HG02943 (cell line): ENCODE measurements around the gene GPC6.

ENCODE experiments used
- ATAC-seq: cut with Tn5 transposase; IDR thresholded peaks from one replicate; pipeline ENCODE4 v1.9.1; 2021; ENCODE audit warnings: mild to moderate bottlenecking, low read depth, moderate library complexity; ENCODE audit not compliant: unreplicated experiment

Gene GPC6

DNA sequence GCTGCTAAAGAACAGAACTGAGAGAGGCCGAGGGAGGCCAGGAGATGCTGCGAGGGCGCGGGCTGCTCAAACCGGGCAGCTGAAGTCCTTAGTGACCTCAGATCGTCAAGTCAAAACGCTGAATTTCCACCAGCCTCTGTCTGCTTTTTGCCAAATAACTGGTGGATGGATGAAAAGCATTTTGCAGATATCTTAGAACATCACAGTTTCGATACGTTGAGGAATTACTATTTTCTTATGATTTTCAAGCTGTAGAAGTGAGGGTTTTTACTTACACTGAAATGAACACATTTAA lies 2.0 kb downstream of the GPC6 start:
- ATAC-seq, result no peak

DNA sequence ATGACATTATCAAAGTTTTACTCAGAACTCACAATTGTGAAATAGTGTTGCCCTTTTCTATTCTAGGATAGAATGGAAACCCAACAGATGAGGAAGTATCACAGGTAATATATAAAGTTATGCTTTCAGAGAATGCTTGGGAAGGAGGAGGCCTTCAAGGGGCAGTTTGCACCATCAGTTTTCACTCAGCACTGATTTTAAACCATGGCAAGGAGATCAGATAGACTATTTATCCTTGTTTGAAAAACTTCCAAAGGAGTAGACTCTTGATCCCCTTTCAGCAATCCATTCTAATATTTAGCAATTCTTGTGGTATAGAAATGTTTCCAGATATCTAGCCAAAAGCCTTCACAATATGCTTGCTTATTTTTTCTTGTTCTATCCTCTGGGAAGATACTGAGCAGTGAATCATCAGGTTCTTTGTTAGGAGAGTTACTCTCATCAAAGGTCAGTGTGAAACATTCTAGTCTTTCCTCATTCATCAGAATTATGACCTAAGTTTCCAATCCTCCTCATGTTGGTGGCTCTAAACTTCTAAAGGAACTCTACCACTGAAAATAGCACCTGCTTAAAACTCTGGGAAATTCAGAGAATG lies 3.8 kb downstream of the GPC6 start:
- no peak for ATAC-seq

DNA sequence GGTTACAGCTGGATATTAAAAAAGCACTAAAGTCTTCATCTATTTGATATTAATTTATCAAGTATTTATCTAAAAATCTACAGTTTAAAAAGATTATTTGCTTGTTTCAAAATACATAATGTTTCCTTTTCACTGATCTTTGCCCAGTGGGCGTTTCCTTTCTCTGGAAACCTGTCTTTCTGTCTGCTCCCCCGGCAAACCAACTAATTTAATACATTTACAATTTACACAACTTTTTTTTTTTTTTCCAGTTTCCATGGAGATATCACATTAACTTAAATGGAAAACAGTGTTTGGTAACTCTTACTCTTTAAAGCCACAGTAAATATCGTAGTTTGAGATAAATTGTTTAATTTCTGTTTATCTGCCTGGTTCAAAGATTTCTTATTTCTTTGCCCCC lies 5.3 kb downstream of the GPC6 start:
- no peak for ATAC-seq

DNA sequence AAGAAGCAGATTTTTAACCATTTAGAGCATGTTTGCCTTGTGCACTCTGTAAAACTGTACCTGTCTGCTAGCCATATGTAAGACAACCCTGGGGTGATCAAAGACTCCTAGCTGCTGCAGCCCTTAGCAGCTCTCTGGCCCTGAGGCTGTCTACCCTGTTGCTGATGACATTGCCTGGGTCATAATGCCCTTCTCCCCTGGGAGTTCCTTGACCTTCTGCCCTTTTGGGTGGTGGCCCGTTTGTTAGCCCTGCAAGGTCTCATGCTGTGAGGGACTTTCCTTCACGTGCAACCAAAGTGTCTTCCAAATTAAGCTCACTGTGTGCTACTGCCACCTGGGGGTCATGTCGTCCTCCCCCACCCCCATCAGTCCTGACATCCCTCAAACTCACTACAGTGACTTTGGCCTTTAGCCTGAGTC lies 7.4 kb downstream of the GPC6 start:
- no peak for ATAC-seq

DNA sequence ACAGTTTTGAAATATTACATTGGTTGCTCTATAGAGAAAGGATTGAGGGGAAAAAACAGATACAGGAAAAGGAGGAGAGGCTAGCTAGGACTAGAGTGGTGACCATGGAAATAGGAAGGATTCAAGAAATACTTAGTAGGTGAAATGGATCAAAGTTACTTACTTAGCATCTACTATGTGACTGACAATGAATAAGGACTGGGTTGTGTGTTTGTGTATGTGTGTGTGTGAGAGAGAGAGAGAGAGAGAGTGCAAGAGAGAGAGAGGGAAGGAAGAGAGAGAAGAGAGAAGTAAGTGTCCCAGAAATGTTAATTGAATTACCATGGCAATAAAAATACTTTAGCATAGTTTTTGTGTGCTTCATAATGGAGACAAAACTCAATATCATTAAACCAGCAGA lies 7.9 kb downstream of the GPC6 start:
- no peak for ATAC-seq

DNA sequence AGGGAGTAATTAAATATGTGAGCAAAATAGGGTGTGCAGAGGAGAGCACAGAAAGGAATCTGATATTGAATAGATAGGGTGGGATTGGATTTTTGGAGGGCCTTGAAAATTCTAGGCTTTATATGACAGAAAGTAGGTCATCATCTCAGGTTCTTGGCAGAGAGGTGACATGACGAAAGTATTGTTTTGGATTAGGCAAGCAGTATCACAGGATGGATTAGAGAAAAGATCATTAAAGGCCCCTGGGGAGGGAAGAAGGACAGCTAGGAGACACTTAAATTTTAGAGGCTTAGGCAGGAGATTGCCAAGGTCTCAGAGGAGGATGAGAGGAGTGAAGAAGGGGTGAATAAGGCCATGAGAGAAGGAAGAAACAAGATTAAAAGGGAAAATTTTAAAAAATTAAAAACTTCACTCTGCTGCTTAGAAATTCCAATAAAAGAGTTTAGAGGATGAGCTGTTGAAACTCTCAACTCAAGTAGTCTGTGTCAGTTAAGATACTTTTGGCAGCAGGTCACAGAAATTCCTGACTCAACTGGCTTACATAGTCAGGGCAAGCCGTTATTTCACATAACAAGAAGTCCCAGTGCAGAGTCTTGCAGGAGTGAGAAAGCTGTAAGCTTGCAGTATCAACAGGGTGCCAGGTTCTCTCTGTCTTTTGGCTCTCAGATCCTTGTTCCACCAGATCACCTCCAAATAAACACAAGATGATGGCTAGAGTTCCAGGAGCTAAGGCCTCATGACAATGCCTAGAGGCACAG lies 8.8 kb downstream of the GPC6 start:
- no peak for ATAC-seq

DNA sequence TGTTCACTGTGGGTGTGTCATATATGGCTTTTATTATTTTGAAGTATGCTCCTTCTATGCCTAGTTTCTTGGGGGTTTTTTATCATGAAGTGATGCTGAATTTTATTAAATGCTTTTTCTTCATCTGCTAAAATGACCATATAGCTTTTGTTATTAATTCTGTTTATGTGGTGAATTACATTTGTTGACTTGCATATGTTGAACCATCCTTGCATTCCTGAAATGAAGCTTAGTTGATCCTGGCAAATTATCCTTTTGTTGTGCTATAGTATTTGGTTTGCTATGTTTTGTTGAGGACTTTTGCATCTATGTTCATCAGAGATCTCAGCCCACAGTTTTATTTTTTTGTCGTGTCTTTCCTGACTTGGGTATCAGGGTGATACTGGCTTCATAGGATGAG lies 12.1 kb downstream of the GPC6 start:
- ATAC-seq, result no peak

DNA sequence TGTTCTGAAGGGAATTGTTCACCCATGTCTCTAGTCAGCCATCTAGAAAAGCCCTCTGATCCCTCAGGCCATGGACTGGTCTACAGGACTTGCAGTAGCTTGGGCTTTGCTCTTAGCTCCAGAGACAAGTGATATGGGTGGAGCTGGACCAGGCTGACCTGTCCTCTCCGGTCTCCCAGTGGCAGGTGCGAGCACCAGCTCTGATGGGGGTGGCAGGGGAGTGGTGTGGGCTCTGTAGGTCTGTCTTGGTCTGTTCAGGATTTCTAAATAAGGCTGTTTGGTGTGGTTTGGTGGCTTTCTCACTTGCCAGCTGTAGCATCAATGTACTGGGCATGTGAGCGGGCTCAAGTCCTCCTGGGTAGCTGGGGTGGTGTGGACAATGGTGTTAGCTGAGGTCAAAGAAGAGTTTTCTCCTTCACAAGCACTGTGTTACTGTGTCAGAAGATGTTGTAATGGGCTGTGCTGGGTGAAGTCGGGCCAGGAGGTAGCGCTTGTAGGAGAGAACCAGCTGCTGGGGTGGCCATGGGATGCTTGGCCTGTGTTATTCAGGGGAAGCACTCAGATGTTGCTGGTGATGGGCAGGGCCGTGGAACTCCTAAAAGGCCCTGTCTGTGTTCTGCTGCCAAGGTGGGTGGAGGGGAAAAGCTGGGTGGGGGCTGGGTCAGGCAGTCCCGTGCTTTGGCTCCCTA lies 16.9 kb downstream of the GPC6 start:
- no peak for ATAC-seq

DNA sequence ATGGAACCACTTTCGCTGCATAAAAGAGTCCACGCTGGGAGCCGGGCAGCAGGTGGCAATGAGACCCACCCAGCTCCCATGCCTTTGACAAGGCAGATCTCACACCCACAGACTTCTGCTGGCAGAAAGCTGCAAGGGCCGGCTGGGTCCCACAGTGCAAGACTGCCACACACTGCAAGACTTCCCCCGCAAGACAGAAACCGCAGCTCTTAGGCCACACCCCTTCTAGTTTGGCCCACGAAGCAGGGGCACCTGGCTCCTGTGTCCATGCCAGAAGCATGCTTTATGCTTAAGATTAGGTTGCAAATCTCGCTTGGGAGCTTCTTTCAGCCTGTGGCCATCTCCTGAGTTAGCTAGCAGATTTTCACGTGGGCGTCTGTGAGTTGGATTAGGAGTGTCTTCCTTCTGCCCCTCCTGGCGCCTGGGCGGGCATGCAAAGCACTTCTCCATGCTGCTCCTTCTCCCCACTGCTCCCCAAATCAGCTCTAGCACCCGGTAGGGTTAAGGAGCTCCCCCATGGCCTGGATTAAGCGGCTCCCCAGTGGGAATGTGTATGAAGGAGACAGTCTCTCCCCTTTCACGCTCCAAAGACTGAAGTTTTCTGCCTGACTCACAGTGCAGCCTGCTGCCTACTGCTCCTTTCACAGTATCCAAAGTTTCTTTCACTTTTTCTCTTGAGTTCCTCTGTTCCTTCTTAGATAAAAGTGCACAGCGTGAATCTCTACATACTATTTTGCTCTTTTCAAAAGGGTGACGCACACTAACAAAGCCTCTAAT lies 17.7 kb downstream of the GPC6 start:
- no peak for ATAC-seq

DNA sequence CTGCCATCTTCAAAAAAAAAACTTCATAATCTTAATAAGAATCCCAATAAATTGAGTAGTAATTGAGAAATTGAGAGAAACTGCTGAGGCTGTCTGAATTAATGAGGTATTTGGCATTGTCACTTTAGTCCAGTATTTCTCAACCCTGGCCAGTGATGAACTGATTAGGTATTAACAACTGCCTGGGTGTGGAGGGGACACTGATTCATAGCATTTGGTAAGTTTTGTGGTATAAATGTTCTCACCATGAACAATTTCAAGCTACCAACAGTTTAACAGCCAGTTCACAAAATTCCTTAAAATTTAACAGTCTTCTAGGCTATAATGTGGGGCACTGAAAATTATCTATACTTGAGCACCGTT lies 18.3 kb downstream of the GPC6 start:
- no peak for ATAC-seq

DNA sequence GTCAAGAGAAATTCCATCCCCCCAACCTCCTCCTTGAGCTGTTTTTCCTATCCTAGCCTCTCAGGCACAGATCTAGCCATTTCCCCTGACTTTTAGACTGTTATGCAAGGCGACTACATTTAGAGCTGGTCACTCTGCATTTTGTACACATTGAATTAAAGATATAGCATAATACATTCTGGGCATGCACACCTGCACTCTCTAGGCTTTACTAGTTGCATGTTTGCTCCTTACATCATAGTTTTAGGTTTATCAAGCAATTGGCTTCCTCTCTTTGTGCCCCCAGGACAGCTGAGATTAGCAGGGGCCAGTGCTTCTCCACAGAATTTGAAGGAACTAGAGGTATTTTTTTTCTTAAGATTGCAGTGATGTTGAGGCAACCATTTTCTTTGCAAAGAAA lies 19.5 kb downstream of the GPC6 start:
- no peak for ATAC-seq

DNA sequence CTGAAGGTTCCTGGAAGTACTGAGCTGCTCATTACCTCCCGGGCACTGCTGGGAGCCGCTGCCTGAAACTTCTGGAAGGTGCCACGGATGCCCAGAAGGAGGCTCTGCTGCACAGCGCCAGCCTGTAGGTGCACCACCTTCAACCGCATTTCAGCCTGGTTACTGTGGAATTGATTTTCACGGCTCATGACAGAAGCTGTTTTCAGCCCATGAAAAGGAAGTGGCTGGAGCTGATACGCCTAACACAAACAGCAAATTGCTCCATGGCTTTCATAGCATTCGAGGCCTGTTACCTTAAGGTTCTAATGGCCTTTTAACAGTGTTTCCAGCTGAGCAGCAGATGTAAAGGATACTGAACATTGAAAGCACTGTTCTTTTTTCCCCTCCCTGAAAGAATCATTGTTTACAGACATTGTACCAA lies 22.0 kb downstream of the GPC6 start:
- no peak for ATAC-seq

DNA sequence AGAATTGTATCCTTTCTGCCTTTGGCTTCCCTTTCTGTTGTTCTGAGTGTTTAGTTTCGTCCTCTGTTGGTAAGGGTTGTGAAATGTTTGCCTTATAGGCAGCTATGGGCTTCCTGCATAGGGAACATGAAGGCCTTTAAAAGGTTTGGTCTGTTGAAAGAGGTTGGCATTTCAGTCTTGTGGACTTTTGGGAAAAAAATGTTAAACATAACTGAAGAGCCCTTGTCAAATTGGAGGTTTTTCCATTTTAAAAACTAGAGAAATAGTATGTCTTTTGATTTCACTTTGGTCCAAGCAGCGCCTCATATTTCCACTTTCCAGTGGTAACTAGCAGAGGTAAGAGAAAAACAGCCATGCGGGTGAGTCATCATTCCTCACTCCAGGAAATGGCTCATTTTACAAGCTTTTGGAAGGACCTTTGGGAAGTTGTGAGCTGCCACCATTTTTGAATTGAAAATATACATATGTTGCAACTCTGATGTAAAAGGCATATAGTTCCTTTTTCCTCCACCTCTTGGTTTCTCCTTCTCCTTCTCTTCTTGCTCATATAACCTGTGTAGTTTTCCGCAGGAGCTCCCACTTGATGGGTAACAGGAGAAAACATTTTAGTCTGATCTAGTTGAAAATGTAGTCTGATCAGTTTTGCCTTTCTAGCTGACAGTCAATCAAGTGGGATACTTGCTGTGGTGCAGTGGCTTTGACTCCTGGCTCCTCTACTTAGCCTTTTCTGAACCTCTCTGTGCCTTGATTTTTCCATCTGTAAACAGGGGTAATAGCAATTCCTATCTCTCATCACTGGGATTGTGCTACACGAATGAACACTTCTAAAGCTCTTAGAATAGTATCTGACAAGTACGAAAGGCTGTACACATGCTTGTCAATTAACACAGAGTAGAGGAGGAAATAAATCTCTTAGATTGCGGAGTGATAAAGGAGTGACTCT lies 23.0 kb downstream of the GPC6 start:
- ATAC-seq, result no peak

DNA sequence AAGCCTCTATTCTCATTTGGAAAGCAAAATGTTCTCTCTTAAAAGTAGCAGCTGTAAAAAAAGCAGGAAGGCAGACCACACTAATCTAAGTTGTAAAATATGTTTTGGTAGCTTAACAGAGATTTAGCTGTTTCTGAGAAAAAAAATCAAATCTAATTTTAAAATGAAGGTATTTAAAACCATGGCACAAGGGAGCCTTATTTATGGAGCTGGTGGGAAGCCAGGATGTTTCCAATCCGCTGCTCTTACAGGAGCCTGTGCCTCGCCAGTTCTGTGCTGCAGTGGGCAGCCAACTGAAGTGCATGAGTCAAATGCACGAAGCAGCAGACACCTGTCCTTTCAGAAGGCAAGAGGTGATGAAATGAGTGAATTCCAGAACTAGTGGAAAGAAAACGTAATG lies 28.2 kb downstream of the GPC6 start:
- no peak for ATAC-seq

DNA sequence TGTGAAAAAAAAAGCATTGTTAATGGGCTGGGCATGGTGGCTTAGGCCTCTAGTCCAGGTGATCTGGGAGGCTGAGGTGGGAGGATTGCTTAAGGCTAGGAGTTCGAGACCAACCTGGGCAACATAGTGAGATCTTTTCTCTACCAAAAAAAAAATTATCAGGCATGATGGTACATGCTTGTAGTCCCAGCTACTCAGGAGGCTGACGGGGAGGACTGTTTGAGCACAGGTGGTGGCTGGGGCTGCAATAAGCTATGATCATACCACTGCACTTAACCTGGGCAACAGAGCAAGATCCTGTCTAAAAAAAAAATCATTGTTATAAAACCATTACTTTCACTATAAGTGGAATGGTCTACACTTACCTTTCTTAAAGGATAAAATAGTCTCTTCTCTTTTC lies 30.4 kb downstream of the GPC6 start:
- ATAC-seq, result no peak

DNA sequence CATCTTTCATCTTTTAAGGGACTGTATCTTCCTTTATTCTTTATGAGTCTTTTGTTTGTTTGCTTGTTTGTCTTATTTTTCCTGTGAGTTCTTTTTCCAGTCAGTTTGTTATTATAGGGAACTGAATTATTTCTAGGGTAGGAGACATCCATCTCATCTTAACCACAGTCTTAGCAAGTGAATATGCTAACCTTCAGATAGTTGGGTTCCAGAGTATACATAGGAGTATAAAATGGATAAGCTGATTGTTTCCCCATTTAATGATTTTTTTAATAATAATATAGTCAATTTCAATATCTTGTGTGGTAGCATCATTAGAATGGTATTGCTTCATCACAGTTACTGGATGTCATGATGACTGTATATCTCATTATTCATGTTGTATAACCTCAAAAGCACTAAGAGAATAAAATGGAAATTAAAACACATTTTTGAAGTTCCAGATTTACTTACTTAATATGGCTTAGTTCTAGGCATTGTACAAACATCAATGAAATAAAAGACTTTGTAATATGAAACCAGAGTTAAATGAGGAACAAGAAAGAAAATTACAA lies 33.0 kb downstream of the GPC6 start:
- no peak for ATAC-seq

DNA sequence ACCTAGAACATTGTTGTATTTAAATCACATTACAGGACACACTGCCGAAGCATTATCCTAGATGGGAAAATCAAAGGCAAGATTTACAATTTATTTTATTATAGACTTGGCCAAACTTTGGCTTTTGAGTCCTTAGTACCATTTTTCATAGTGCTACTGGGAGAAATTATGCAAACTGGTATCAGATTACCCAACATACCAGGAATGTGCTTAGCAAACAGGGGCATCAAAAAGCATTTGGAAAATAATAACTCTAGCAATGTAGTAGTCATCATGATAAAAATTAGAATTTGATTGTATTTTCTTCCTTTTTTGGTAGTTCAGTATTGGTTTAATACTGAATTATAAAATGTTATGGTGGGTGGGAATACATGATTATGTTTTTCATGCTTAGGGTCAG lies 34.0 kb downstream of the GPC6 start:
- no peak for ATAC-seq

DNA sequence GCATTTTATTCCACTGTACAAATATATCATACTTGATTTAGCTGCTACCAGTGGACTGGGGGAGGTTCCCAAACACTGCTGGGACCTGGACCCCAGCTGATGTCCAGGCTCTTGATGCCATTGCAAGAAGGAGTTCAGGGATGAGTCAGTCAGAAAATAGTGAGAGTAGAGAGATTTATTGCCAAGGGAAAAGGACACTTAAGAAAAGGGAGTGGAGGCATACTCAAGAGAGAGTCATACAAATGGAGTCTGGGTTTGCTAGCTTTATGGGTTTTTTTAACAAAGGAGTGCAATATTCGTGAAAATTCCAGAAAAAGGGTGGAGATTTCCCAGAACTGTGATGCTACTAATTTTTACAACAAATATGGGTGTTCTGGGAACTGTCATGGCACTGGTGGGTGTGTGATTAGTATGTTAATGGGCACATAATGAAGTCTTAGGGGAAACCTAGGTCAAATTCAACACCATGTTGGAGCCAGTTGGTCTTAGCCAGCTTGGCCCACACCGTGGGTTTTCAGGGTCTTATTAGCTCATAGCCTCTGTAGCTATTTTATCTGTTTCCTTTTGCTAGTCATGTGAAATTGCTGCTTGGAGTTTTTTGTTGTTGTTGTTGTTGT lies 36.2 kb downstream of the GPC6 start:
- no peak for ATAC-seq

DNA sequence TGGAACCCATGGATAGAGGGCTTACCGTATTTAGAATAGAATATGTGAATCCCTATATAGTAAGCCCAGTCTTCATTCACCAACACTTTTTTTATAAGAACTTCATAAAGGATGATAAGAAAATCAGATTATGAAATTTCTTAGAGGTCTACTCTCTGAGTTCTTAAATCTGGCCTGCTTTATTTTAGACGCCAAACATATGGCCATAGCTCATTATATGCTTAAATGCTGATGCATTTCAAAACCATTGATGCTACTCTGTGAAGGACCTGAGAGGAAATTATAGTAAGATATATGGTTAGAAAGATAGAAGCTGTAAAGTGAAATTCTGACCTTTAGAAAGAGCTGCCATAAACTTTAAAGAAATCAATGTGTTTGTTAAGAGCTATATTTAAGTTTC lies 38.3 kb downstream of the GPC6 start:
- no peak for ATAC-seq

DNA sequence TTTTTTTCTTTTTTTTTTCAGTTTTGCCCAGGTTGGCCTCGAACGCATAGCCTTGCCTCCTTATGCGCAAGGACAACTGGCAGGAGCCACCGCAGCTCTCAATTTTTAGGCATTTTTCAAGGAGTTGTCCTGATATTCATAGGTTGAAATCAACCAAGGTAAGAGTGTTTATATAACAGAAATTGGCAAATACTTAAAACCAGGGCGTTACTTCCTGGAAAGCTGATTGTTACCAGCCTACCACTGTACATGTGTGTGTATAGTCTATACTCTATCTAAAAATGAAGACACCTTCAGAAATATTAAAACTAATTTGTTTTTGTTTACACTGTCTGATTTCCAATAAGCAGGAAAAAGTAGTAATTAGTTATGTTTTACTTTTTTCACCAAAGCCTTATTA lies 39.2 kb downstream of the GPC6 start:
- ATAC-seq, result no peak
